WERI-Rb-1 (cell line): ENCODE results near the gene FIBP.
A peak's percentile ranks its signal among the peaks of the same experiment; 100 is the strongest.

Experiments used
- DNase-seq: peaks from one replicate; pipeline ENCODE4 v3.0.0-alpha.2; 2020
- H3K27ac ChIP-seq: fragments of 250-450 bp; sonication (Bioruptor Pico); 2 replicates; pipeline ENCODE4 v1.5.1; 2020; ENCODE audit warnings: mild to moderate bottlenecking, moderate library complexity
- H3K27me3 ChIP-seq: fragments of 250-450 bp; sonication (Bioruptor Pico); 2 replicates; pipeline ENCODE4 v1.5.1; 2021; ENCODE audit warnings: mild to moderate bottlenecking, low read depth, moderate library complexity; ENCODE audit not compliant: insufficient read depth, severe bottlenecking
- H3K36me3 ChIP-seq: fragments of 250-450 bp; sonication (Bioruptor Pico); 2 replicates; pipeline ENCODE4 v1.5.1; 2020; ENCODE audit warnings: mild to moderate bottlenecking, moderate library complexity
- H3K4me3 ChIP-seq: 2 replicates; pipeline ENCODE4 v1.5.1; 2011; ENCODE audit warnings: low read depth, mild to moderate bottlenecking, control low read depth, low read length
- H3K9me3 ChIP-seq: fragments of 250-450 bp; sonication (Bioruptor Pico); 2 replicates; pipeline ENCODE4 v1.5.1; 2021; ENCODE audit warnings: mild to moderate bottlenecking, moderate library complexity; ENCODE audit not compliant: severe bottlenecking
- CTCF ChIP-seq: IDR thresholded peaks from 2 replicates; pipeline ENCODE4 v1.5.1; 2011; ENCODE audit warnings: low read depth, mild to moderate bottlenecking, control low read depth, inconsistent platforms, low read length

Gene FIBP

DNA sequence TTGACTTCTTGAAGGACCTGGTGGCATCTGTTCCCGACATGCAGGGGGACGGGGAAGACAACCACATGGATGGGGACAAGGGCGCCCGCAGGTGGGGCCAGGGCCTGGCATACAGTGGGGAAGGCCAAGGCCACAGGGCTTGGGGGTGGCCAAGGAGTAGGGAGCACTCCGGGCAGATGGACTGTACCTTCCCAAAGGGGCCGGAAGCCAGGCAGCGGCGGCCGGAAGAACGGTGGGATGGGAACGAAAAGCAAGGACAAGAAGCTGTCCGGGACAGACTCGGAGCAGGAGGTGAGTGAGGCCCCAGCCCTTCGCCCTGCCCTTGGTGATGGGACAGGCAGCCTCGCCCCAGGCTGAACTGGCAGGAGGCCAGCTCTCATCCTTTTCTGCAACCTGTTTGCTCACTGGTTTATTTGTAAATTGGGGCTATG, 32.1 kb upstream of the FIBP start:
- TF ChIP-seq CTCF, result no peak
- DNase-seq, result no peak

DNA sequence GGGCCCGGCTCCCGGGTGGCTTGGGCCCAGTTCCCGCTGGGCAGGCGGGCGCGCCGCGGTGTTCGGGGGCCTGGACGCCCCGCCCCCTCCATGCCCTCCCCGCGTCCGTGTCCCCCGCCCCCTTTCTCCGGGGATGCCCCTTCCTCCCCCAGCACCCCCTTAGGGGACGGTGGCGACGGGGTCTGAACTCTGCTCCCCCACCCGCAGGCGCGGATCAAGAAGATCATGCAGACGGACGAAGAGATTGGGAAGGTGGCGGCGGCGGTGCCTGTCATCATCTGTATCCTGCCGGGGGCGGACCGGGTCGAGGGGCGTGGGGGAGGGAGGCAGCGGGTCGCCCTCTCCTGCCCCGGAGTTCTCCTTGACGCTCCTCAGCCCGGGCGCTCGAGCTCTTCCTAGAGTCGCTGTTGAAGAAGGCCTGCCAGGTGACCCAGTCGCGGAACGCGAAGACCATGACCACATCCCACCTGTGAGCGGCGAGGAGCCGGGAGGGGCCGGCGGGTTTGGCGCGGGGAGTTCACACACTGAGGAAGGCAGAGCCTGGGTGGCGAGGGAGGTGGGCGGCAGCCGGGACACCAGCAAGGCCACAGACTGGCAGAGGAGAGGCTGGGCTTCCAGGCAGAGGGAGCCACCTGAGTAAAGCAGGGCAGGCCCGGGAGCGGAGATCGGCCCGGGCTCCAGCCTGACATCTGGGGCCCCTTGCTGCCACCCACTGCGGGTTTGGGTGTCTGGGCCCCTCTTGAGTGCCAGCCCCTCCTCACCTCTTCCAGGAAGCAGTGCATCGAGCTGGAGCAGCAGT, 31.5 kb upstream of the FIBP start:
- Histone ChIP-seq H3K4me3 (peak overlapping the region; percentile 56), H3K9me3 (no peaks in the 10 kb centered on the region), H3K36me3 (peaks cover 17% of the 10 kb centered on the region), H3K27me3 (no peaks in the 10 kb centered on the region), H3K27ac (peak overlapping the region; percentile 74)
- DNase-seq, result peak; percentile 57
- TF ChIP-seq CTCF, result no peak

More for the DNA sequence above, 32.1 kb upstream of the FIBP start:
- H3K9me3 ChIP-seq, result no peaks in the 10 kb centered on the region
- peak overlapping the region; percentile 56 for H3K4me3 ChIP-seq
- H3K27me3 ChIP-seq, result no peaks in the 10 kb centered on the region
- H3K36me3 ChIP-seq, result peaks cover 17% of the 10 kb centered on the region
- no peak overlapping the region for H3K27ac ChIP-seq

- H3K27ac ChIP-seq, result peak within 1 kb of the TSS; percentile 82
- TF ChIP-seq CTCF, result no peak
- peaks cover 17% of the 10 kb centered on the region for H3K36me3 ChIP-seq
- no peaks in the 10 kb centered on the region for H3K9me3 ChIP-seq
- peak; percentile 98 for DNase-seq
- H3K27me3 ChIP-seq, result no peaks in the 10 kb centered on the region
- peak within 1 kb of the TSS; percentile 94 for H3K4me3 ChIP-seq
Measured at GRCh38 chr11:65919141-65919572, 30.9 kb upstream of the FIBP start, which contains the start of gene DRAP1. TSS of gene DRAP1 (plus strand) at chr11:65919426. CDS start at chr11:65919502, 76 bp downstream.

GRCh38 chr11:65918211-65919140, 30.2 kb upstream of the FIBP start, which contains the start of gene C11orf68:
TSS of gene C11orf68 (minus strand) at chr11:65919062. CDS start at chr11:65919031, 31 bp downstream.
- Histone ChIP-seq H3K9me3 (no peaks in the 10 kb centered on the region), H3K36me3 (peaks cover 15% of the 10 kb centered on the region), H3K27ac (peak within 1 kb of the TSS; percentile 82), H3K27me3 (no peaks in the 10 kb centered on the region), H3K4me3 (peak within 1 kb of the TSS; percentile 94)
- no peak for TF ChIP-seq CTCF
- peak; percentile 35 for DNase-seq

- no peak for DNase-seq
- TF ChIP-seq CTCF, result no peak
- Histone ChIP-seq H3K27me3 (no peaks in the 10 kb centered on the region), H3K27ac (no peak overlapping the region), H3K9me3 (no peaks in the 10 kb centered on the region), H3K4me3 (peak overlapping the region; percentile 94), H3K36me3 (peaks cover 9% of the 10 kb centered on the region)
Measured at GRCh38 chr11:65917434-65918210, 29.4 kb upstream of the FIBP start.
